Measurements from ENCODE around the gene L2HGDH.

DNA sequence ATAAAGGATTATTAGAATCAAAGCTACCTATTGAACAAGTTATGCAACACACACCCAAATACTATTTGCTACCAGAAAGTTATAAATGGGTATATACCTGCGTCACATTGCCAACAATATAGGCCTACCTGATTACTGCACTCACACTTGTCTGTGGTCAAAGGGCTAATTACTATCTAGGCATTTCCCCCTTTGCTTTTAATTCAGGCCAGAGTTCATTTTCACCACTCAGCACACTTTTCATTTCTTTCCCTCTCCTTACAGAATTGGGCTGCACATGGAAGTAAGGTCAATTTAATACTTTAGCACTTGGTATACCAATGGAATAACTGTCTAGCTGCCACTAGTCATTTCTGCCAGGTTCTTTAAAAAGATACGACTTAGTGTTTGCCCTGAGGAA is 82.3 kb downstream of the L2HGDH start:
- TF ChIP-seq CTCF (IDR thresholded peaks at IDR 0.05; ENCODE audit: low read length) (no peak), EZH2 (IDR thresholded peaks at IDR 0.05; ENCODE audit: borderline replicate concordance, low read length) (no peak)

Data from OCI-LY1 (cell line).